Lung (tissue), 12 donors: ENCODE data around the gene UBE3A. TPM values are rescaled to one million over a fixed set of nuclear protein-coding genes. Genes with fewer than 3 reads are reported as not detected.

ENCODE experiments used
- ATAC-seq: fragments of 200-7000 bp; cut with Tn5 transposase; one replicate; pipeline ENCODE4 v1.9.1; 2020; ENCODE audit warnings: moderate number of reproducible peaks; ENCODE audit not compliant: insufficient read depth, low FRiP score
- DNase-seq, 3 donors: peaks; one replicate each; pipeline ENCODE4 v3.0.0-alpha.2; 2013 to 2017
- H3K27ac ChIP-seq, 2 donors: one replicate each; pipeline ENCODE4 v1.5.1; 2013; ENCODE audit warnings: mild to moderate bottlenecking in 2 of 2, moderate library complexity in 2 of 2, control low read depth in 1 of 2, inconsistent platforms in 1 of 2, low read depth in 1 of 2, low read length in 1 of 2
- H3K27me3 ChIP-seq, 3 donors: one replicate each; pipeline ENCODE4 v1.5.1; 2013; ENCODE audit warnings: low read length in 2 of 3; ENCODE audit not compliant: control insufficient read depth in 3 of 3, insufficient read depth in 3 of 3
- H3K36me3 ChIP-seq, 4 donors: one replicate each; pipeline ENCODE4 v1.5.1; 2013; ENCODE audit warnings: low read length in 4 of 4, mild to moderate bottlenecking in 1 of 4, moderate library complexity in 1 of 4; ENCODE audit not compliant: control insufficient read depth in 4 of 4, insufficient read depth in 4 of 4
- H3K4me1 ChIP-seq, 5 donors: one replicate each; pipeline ENCODE4 v1.5.1; 2013; ENCODE audit warnings: low read length in 5 of 5, mild to moderate bottlenecking in 2 of 5, moderate library complexity in 1 of 5; ENCODE audit not compliant: control insufficient read depth in 5 of 5, insufficient read depth in 5 of 5
- H3K4me3 ChIP-seq: one replicate; pipeline ENCODE4 v1.5.1; 2013; ENCODE audit warnings: mild to moderate bottlenecking, control low read depth, moderate library complexity
- H3K9ac ChIP-seq, 2 donors: one replicate each; pipeline ENCODE4 v1.5.1; 2013; ENCODE audit warnings: low read length in 2 of 2, control low read depth in 1 of 2; ENCODE audit not compliant: insufficient read depth in 1 of 2
- H3K9me3 ChIP-seq, 4 donors: one replicate each; pipeline ENCODE4 v1.5.1; 2013; ENCODE audit warnings: low read length in 3 of 4, mild to moderate bottlenecking in 1 of 4, moderate library complexity in 1 of 4; ENCODE audit not compliant: control insufficient read depth in 4 of 4, insufficient read depth in 3 of 4
- WGBS, 2 donors: extraction: QIAGEN DNeasy Blood & Tissue Kit; methylation state at CpG; one replicate each; pipeline ENCODE4 v1.1.7; 2013; 5-methylcytosine and 5-hydroxymethylcytosine counted together
- polyA plus RNA-seq, 2 donors: library from polyadenylated mRNA; stranded (reverse); fragments of 200-250 nt; gene quantifications; one replicate each; pipeline ENCODE4 v1.2.1, GENCODE V29; 2013
- total RNA-seq, 2 donors: library from RNA; depleted of rRNA in 1 of 2; stranded (reverse); fragments of >200 nt in 1 of 2; gene quantifications; one replicate each; pipeline ENCODE4 v1.2.1, GENCODE V29; 2014 to 2021
- TF ChIP-seq, protein P1 (sequence below): IDR thresholded peaks from 2 replicates; pipeline ENCODE4 v1.5.1; 2012; ENCODE audit warnings: mild to moderate bottlenecking; ENCODE audit errors: control extremely low read depth, extremely low read depth
- donor health status: control.
- donor health status: control.
- donor health status: Bipolar disorder and iron deficiency.
- donor health status: healthy.
- donor health status: DM: yes; HTN: yes; CAD: no.

The UBE3A gene
- total and polyA plus RNA-seq, 4 donors: 17.3 to 123 (median 59.8) TPM

DNA sequence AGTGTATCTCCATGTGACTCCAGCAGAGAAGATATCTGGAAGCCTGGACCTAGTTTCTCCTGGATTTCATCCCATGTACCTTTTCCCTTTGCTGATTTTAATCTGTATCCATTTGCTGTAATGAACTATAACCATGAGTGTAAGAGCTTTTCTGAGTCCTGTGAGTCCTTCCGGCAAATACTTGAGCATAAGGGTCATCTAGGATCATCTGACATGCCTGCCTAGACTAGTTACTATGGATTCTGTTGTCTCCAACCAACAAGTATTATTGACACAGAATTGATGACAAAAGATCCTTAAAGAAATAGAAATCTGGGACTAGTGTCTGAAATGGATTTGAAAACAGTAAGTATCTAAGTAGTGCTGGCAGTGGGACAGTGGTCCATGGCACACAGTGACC lies 11.3 kb upstream of the UBE3A start:
- Histone ChIP-seq H3K4me1 (no peaks in the 10 kb centered on the region), H3K9ac (no peak overlapping the region), H3K4me3 (no peak overlapping the region), H3K27me3 (no peaks in the 10 kb centered on the region), H3K27ac (no peak overlapping the region), H3K9me3 (no peaks in the 10 kb centered on the region), H3K36me3 (no peaks in the 10 kb centered on the region)
- ATAC-seq (no peak), DNase-seq (no peak)
- 78 to 86% methylated on average over 1 of the region's 1 CpG for WGBS, 2 donors
- TF ChIP-seq, protein P1, sequence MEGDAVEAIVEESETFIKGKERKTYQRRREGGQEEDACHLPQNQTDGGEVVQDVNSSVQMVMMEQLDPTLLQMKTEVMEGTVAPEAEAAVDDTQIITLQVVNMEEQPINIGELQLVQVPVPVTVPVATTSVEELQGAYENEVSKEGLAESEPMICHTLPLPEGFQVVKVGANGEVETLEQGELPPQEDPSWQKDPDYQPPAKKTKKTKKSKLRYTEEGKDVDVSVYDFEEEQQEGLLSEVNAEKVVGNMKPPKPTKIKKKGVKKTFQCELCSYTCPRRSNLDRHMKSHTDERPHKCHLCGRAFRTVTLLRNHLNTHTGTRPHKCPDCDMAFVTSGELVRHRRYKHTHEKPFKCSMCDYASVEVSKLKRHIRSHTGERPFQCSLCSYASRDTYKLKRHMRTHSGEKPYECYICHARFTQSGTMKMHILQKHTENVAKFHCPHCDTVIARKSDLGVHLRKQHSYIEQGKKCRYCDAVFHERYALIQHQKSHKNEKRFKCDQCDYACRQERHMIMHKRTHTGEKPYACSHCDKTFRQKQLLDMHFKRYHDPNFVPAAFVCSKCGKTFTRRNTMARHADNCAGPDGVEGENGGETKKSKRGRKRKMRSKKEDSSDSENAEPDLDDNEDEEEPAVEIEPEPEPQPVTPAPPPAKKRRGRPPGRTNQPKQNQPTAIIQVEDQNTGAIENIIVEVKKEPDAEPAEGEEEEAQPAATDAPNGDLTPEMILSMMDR: no peak

DNA sequence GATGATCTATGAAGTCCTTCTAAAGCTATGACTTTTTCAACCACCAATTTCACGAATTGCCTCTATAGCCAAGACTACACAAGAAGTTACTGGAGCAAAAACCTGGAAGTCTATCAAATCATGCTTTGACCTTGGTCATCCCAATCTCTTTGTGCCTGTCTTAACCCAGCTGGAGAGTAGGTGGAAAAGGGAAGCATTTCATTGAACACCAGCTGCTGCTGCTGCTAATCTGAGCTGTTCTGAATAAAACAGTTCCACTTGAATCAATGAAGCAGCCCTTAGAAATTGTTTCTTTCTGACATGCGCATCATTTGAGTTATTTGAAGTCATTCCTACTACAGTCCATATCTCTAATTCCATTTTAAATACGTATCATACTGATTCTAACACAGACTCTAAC lies 7.3 kb upstream of the UBE3A start:
- Histone ChIP-seq H3K4me3 (no peak overlapping the region), H3K4me1 (no peaks in the 10 kb centered on the region), H3K9me3 (no peaks in the 10 kb centered on the region), H3K36me3 (no peaks in the 10 kb centered on the region), H3K27ac (no peak overlapping the region), H3K27me3 (no peaks in the 10 kb centered on the region), H3K9ac (no peak overlapping the region)
- TF ChIP-seq, protein P1: no peak
- no peak for DNase-seq
- ATAC-seq: no peak
- WGBS, 2 donors: 90 to 93% methylated on average over 3 of the region's 3 CpGs

DNA sequence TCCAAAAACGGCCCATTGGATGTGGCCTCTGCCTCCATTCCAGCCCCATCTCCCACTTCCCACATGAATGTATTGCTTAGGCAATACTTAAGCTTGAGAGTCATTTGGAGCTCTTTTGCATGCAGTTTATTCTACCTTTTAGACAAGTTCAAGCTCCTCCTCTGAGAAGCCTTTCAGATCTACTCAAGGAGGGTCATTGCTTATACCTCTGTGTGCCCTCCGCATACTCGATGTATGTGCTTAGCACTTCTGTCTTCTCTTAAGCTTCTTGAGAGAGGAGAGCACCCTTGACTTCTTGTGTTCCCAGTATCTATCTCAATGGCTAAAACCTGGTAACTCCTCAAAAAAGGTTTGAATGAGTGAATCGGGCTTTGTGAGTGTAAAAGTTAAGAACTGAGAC lies 6.6 kb upstream of the UBE3A start:
- ATAC-seq (no peak), DNase-seq (peak in 2 of 3 donors; percentile 20 to 51)
- WGBS, 2 donors: 65 to 88% methylated on average over 4 of the region's 4 CpGs
- TF ChIP-seq, protein P1: no peak
- H3K36me3 ChIP-seq: no peaks in the 10 kb centered on the region
- H3K9ac ChIP-seq: no peak overlapping the region
- H3K4me3 ChIP-seq: no peak overlapping the region
- H3K27ac ChIP-seq: no peak overlapping the region
- no peaks in the 10 kb centered on the region for H3K27me3 ChIP-seq
- H3K4me1 ChIP-seq: no peaks in the 10 kb centered on the region
- H3K9me3 ChIP-seq: no peaks in the 10 kb centered on the region

DNA sequence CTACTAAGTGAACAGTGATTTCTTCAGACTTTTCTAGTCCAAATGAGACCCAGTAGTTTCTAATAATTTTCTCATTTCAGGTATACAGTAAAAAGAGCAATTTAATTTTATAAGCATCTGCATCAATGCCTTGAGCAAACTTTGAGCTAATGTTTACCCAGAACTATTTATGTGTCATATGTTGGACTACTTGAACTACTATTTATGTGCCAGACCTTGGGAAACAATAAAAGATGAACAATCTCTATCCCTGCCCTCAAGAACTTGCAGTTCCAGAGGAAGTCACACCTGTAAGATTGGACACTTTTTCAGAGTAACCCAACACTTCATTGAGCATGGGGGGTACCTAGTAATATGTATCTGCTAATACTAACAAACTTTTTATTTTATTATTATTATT lies 2.3 kb upstream of the UBE3A start:
- TF ChIP-seq, protein P1: no peak
- Histone ChIP-seq H3K27me3 (no peaks in the 10 kb centered on the region), H3K9ac (no peak overlapping the region), H3K4me1 (peaks cover 0 to 12% (median 2%) of the 10 kb centered on the region in 5 donors), H3K36me3 (peaks cover 0 to 3% (median 0%) of the 10 kb centered on the region in 4 donors), H3K9me3 (no peaks in the 10 kb centered on the region), H3K27ac (no peak overlapping the region), H3K4me3 (no peak overlapping the region)
- DNase-seq: no peak
- no peak for ATAC-seq
